Tongue (tissue), 2 donors: ENCODE data around the gene MAP3K7. TPM values are rescaled to one million over a fixed set of nuclear protein-coding genes. Genes with fewer than 3 reads are reported as not detected.
A peak's percentile ranks its signal among the peaks of the same experiment; 100 is the strongest.

Experiments
- DNase-seq: peaks from one replicate; pipeline ENCODE4 v3.0.0-alpha.2; 2015
- total RNA-seq: library from RNA; depleted of rRNA; stranded (reverse); fragments of >200 nt; gene quantifications from one replicate; pipeline ENCODE4 v1.2.3, GENCODE V29; 2014

MAP3K7 gene
- 39.4 TPM for total RNA-seq

- peak; percentile 99 for DNase-seq
These were observed at the start of gene MAP3K7 for GRCh38 chr6:90586836-90587638. Gene MAP3K7 (minus strand): TSS chr6:90587072. CDS start chr6:90586883, 189 bp downstream.

- no peak for DNase-seq
These were observed 44.2 kb upstream of the MAP3K7 start for GRCh38 chr6:90631046-90631445.

GRCh38 chr6:90621581-90621980 lies 34.7 kb upstream of the MAP3K7 start:
- DNase-seq = no peak

- DNase-seq = no peak
These were observed 32.3 kb upstream of the MAP3K7 start for GRCh38 chr6:90619221-90619620.

GRCh38 chr6:90612313-90612680 lies 25.4 kb upstream of the MAP3K7 start:
- DNase-seq = no peak

GRCh38 chr6:90611543-90612312 lies 24.9 kb upstream of the MAP3K7 start:
- peak; percentile 5 for DNase-seq

GRCh38 chr6:90610751-90611542 lies 24.1 kb upstream of the MAP3K7 start:
- peak; percentile 60 for DNase-seq

- peak; percentile 49 for DNase-seq
These were observed 23.5 kb upstream of the MAP3K7 start for GRCh38 chr6:90610301-90610750.

GRCh38 chr6:90605749-90606340 lies 19.0 kb upstream of the MAP3K7 start:
- DNase-seq = no peak

- DNase-seq = no peak
These were observed 17.7 kb upstream of the MAP3K7 start for GRCh38 chr6:90604546-90604945.

- DNase-seq = no peak
These were observed 12.3 kb upstream of the MAP3K7 start for GRCh38 chr6:90599151-90599550.

- no peak for DNase-seq
These were observed 11.5 kb upstream of the MAP3K7 start for GRCh38 chr6:90598192-90598951.

- no peak for DNase-seq
These were observed 10.2 kb upstream of the MAP3K7 start for GRCh38 chr6:90596967-90597539.

- DNase-seq = no peak
These were observed 9.0 kb upstream of the MAP3K7 start for GRCh38 chr6:90595854-90596253.

GRCh38 chr6:90586546-90586835 lies 381 bp downstream of the MAP3K7 start:
- no peak for DNase-seq

GRCh38 chr6:90584636-90585255 lies 2.1 kb downstream of the MAP3K7 start:
- no peak for DNase-seq

GRCh38 chr6:90583836-90584481 lies 2.9 kb downstream of the MAP3K7 start:
- no peak for DNase-seq

GRCh38 chr6:90583179-90583835 lies 3.6 kb downstream of the MAP3K7 start:
- no peak for DNase-seq

- no peak for DNase-seq
These were observed 5.7 kb downstream of the MAP3K7 start for GRCh38 chr6:90581146-90581545.
